ENCODE measurements around the gene PRR18.

The PRR18 gene

DNA sequence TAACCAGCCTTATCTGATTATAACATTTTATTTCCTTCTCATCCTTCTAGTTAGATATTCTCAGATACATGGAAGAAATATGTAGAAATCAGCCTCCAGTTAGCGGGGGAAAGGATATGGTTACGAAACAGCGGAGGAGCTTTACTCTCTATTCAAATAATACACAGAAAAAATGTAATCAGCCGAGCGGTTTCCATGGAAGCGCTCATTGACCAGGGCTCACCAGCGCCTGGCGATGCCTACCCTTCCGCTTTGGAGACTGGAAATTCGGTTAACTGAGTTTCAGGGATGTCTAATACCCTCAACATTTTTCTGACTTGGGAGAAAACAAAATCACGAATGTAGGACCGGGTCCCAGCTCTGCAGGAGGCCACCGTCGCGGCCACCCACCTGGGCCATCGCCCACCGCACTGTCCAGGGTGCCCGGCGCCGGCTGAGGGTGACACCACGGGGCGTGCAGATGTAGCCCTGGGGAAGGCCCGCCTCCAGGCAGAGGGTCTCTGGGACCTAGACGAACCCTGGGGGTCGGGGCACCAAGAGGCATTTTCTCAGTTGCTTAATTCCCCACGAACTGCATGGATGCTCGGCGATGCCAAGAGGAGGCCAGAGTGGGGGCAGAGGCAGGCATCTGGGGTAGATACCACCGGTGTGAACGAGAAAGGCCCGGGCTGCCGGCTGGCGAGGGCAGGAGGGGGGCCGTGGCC is 1.7 kb downstream of the PRR18 start:
- DNase-seq (ENCODE audit: low read depth), result no peak

DNA sequence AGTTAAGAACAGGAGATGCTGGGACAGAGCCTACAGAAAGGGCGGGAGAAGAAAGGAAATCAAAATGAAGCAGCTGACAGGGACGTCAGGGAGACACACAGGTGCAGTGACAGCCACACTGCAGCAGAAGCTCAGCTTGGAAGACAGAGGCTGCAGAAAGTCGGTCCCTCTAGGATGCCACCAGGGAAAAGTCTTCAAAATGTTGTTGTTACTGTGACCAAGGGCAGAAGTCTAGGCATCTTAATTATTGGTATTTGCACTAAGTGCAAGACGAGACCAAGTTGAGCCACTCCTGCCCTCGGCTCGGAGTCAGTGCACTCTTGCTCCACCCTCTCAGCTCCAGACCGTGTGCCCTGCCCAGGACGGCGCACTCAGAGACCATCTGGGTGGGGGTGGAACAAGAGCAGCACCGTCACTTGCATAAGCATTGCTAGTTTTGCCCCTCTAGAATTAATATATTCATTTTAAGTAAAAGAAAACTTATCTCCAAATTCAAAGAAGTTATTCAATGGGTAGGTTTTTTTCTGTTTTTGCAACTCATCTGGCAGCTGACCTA is 2.6 kb downstream of the PRR18 start:
- no peak for DNase-seq (ENCODE audit: low read depth)

DNA sequence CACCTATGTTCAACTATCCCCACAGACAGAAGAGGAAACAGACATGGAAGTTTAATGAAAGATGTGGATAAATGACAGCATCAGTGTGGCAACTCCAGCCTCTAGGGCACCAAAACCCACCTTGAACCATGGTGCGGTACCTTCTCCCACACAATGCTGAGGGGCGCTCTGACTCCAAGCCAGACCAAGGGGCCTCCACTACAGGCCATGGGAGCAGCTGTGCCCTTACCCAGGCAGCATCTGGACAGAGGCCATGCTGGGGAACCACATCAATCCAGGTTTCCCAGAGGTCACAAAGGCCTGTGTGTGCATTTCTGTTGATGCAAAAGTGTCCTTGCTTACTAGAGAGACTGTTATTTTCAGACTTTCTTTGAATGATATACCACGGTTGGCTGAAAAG is 4.1 kb downstream of the PRR18 start:
- DNase-seq (ENCODE audit: low read depth), result no peak

DNA sequence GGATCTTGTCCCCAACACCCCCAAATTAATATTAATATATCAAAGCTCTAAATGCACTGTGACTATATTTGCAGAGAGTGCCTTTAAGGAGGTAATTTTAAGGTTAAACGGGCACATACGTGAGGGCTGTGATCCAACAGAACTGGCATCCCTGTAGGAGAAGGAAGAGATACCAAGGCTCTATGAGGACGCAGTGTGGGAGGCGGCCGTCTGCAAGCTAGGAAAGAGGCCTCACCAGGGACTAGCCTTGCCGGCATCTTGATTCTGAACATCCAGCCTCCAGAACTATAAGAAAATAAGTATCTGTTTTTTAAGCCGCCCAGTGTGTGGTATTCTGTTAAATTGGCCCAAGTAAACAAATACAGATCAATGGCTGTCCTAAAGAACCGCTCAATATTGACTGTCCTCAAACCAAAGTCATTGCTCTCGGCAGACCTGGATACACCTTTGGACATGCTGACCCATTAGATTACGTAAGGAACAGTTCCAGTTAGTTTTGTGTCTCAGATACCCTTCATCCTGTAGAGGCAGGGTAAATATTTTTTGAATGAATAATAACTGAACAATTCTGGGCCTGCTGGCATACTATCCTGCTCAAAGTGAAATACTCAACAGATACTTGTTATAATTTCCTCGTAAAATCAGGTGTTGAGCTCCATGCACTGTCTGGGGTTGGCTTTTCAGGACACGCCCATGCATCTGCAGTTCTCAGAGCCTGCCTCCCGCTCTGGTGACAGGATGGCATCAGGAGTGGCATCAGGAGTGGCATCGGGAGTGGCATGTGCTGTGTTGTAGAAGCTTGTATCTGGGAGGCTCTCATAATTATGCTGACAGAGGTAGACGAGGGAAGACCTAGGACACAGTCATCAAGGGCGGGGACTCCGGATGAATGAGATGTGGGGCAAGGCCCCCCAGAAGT is 6.3 kb downstream of the PRR18 start:
- no peak for DNase-seq (ENCODE audit: low read depth)

DNA sequence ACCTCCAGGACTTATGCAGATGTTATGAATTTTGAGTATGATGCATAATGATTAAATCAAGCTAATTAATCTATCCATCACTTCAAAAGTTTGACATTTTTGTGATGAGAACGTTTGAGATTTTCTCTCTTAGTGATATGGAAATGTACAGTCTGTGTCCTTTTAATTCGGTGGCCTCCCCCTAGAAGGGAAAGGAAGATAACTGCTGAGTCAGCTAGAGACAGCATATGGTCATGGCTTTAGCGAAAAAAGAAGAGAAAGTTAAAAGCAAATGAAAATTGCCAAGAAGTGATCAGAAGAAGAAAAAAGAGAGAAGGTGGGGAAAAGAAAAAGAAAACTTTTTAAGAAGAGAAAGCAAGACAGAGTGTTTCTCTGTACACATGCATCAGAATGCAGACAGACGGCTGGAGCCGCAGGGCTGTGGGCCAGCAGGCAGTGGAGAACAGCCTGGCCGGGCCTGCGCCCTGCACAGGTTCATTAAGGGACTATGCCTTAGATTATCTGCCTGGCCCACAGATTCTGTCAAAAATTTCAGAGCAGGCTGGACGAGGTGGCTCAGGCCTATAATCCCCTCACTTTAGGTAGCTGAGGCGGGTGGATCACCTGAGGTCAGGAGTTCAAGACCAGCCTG is 7.7 kb downstream of the PRR18 start:
- no peak for DNase-seq (ENCODE audit: low read depth)

DNA sequence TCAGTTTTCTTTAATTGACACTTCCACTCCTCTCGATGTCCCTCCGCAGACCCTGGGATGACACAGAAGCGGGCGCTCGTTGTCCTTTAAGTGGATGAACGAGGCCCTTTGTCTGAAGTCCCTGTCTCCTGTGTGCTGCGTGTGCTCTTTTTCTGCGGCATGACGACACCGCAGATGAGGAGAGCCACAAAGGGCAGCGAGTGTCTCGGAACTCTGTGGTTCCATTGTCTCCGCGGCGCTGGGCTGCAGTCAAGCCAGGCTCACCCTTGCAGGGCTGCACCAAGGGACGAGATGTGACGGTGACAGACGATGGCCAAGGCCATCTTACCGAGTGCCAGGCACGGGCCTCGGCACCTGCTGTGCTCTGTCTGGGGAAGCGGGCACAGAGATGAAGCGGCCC is 10.6 kb downstream of the PRR18 start:
- DNase-seq (ENCODE audit: low read depth), result no peak

DNA sequence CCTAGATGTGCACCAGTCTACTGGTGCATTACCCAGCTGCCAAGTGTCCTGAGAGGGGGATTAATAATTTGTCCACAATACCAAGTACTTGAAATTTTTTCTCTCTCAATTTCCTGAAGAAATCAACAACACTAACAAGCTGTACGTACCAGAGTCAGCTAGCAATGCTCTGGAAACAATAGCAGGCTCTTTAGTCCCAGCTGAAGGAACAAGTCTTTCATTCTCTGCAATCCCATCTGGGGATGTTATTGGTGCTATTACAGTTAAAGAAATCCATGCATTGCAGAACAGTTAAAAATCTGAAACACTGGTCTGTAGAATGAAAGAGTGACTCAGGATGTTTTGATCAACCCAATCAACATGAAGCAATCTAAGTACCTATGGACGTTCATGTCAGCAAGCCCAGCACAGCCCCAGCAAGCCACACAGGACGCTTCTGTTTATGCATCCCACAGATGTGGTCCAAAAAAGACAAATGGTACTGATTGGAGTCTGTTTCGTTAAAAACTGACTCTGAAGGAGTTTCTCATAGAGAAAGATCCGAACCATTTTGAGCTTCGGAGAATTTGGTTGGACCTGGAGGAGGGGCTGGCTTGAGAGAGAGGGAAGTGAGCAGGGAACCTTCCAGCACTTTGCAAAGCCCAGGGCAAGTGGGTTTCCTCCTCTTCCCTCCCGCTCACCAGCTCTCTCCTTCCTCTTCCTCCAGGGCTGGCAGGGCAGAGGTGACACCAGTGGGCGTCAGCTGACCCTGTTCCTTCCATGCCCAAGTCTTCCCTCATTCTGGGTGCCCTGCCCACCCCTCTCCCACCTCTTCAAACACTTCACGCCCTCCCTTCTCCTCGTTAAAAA is 11.9 kb downstream of the PRR18 start:
- DNase-seq (ENCODE audit: low read depth), result no peak

DNA sequence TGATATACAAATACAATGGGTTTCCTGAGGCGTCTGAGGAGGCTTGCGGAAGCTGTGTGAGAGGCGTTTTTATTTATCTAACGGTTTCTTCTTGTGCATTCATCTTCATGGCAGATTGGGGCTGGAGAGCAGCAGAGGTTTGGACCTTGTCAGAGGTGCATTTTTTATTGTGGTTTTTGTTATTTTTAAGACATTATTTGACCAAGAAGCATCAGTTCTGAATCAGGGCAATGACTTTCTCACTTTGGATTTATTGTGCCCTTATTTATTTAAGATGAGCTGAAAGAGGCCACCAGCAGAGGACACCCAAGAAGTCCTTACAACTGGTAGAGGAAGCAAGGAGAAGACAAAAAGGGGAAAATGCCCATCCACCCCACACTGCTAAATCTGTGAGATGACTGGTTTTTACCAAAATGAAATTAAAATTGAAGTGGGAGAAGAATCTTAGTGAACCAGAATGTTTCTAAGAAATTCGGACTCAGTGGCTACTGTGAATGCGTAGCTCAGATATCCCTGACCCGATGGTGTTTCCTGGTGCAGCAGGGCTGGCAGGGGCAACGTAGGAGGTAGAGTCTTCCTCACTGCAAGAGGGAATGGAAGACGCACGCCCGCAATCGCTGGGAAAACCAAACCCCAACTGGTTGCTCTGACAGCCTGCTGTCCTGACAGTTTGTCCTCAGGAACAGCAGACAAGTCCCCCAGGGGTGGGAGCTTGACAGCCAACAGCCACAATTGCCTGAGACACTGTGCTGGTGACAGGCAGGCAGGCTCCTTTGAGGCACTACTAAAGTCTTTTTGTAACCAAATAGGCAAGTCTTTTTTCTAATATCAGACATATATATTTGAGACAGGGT is 14.2 kb downstream of the PRR18 start:
- no peak for DNase-seq (ENCODE audit: low read depth)

DNA sequence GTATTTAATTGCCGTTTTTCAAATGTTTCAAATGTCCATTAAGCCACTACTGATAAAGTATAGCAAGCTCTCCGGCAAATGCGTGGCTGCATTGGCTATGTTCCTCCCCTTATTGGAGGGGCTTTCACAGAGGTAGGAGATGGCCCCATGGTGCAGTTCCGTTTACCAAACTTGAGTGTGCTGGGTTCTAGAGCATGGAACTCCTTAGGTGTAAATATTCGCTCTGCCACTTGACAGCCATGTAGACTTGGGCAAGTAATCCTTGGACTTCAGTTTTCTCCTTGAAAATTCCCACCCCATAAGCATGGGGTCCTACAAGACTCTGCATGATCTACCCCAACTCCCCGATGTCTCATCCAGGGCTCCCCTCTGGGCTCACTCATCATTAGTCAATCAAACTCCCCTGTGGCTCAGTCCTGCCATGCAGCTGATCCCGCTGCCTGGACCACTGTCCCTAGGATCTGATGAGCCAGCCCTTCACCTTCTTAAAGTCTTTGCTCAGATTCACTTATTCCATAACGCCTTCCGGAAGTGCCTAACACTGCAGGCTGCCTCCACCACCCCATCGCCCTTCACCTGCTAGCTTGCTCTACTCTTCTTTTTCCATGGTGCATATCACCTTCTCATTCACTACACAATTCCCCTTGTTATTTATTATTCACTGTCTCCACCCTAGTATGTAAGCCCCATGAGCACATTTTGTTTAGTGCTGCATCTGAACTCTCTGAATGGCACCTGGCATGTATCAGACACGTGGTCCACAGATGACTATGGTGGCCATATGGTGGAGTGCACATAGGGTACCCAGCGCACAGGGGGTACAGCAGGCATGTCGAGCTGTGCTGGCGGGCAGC is 18.8 kb downstream of the PRR18 start:
- no peak for DNase-seq (ENCODE audit: low read depth)

DNA sequence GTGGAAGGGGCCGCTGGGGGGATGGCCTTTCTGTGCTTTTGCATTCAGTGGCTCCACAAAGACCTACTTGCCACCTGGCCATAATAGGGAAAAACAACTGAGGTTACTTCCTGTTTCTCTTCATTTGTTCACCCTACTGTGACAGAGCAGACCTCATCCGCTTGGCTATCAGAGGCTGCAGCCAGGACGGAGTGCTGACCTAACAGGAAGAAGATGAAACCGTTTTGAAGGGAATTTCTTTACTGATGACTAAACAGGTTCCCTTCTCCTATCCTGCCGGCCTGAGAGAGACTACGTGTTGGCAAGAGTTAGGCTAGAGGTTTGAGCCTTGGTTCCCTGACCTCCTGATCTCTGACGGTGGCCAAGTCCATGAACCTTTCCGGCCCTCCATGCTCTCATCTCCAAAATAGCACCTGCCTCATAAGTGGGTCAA is 21.3 kb downstream of the PRR18 start:
- no peak for DNase-seq (ENCODE audit: low read depth)

DNA sequence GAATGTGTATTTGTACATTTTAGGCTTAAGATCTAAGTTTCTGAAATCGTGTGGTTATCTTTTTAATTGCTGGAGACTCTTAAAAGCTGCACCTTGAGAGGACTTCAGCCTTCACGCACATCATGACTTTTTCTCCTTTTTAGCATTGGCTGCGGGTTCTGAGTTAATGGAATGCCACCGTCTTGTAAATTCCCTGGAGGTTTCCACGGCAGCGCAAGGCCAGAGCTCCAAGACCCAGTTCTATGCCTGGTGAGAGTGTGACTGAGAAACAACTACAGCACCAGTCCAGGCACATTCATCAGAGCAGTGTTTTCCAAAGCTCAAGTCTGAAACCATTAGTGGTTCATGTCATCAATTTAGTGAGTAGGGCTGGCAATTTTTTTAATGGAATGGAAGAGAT is 23.0 kb downstream of the PRR18 start:
- DNase-seq (ENCODE audit: low read depth), result no peak

DNA sequence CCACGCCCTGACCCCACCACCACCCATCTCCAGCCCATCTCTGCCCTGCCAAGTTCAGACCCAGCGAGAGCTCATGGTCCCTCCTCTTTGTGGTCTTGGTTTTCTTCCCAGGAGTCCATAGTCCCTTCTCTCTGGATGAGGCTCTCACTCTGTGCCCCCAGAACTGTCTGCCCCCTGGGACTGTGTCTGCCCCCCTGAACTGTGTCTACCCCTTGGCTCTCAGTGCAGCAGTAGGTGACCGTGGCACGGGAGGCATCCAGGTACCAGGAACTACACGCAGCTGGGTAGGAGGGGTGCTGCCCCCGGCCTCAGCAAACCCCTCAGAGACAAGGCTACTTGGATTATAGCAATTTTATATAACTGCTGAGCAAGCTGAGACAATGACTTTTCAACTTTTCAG is 23.6 kb downstream of the PRR18 start:
- no peak for DNase-seq (ENCODE audit: low read depth)

DNA sequence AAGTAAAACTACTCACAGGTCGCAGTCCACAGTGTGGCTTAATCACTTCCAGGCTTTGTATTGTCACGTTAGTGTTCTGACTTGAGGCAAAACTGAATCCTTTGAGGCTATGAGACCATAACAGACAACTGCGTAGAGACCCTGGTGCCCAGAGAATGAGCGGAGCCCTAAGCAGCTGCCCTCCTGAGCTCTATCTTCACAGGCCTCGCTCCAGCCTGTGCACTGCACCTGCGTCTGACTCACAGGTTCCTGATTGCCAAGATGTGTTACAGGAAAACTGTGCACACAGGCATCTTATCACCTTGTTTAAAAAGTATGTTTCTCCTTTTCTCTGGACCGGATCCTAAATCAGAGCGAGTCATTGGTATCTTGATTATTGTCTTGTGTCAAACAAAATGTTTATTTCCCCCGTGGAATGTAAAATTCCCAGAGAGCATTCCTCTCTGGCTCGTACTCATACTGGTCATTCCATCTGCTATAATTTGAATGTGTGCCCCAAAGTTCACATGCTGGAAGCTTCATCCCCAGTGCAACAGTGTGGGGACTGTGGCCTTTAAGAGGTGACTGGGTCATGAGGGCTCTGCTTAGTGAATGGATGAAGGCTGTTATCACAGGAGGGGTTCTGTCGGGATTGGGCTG is 25.7 kb downstream of the PRR18 start:
- no peak for DNase-seq (ENCODE audit: low read depth)

DNA sequence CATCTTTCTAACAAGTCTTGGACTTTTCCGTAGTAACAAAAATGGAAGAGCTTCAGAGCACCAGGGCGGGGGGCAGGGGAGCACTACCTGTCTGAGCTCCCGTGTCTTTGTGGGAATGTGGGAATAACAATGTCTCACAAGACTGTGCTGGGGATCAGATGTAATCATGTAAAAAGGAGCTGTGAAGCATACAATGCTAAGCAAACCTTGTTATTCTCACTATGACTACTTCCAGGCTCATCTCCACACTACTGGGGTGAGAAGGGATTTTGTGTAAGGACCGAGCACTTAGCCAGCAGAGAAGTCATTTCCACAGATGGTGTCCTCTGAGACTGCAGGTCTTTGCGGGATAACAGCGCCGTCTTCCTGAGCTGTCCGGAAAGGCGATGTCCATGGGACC is 27.1 kb downstream of the PRR18 start:
- no peak for DNase-seq (ENCODE audit: low read depth)

DNA sequence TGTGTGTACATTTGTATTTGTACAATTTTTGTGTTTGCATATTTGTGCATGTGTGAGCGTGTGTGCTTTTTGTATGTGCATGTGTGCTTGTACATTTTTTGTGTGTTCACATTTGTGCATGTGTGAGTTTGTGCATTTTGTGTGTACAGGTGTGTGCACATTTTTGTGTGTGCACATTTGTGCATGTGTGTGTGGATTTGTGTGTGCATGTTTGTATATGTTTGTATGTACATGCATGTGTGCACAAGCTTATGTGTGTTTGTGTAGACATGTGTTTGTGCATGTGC is 28.9 kb downstream of the PRR18 start:
- no peak for DNase-seq (ENCODE audit: low read depth)

DNA sequence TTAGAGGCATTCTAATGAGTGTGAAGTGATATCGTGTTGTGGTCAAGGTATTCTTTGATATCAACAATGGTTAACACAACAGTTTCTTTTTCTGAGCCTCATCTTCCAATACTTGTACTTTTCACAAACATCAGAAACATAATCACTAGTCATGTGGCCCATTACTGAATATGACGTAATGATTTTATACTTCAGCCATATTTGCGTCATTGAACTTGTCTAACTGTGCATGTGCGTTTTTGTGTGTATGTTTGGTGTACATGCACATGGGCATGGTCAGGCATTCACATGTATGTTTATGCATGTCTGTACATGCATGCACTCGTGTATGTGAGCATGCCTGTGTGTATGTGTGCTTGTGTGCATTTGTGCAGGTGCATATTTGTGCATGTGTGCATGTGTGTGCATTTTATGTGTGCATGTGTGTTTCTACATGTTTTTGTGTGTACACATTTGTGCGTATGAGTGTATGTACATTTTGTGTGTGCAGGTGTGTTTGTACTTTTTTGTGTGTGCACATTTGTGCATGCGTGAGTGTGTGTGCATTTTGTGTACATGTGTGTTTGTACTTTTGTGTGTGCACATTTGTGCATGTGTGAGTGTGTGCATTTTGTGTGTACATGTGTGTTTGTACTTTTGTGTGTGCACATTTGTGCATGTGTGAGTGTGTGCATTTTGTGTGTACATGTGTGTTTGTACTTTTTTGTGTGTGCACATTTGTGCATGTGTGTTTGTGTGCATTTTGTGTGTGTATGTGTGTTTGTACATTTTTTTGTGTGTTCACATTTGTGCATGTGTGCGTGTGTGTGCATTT is 29.4 kb downstream of the PRR18 start:
- no peak for DNase-seq (ENCODE audit: low read depth)

DNA sequence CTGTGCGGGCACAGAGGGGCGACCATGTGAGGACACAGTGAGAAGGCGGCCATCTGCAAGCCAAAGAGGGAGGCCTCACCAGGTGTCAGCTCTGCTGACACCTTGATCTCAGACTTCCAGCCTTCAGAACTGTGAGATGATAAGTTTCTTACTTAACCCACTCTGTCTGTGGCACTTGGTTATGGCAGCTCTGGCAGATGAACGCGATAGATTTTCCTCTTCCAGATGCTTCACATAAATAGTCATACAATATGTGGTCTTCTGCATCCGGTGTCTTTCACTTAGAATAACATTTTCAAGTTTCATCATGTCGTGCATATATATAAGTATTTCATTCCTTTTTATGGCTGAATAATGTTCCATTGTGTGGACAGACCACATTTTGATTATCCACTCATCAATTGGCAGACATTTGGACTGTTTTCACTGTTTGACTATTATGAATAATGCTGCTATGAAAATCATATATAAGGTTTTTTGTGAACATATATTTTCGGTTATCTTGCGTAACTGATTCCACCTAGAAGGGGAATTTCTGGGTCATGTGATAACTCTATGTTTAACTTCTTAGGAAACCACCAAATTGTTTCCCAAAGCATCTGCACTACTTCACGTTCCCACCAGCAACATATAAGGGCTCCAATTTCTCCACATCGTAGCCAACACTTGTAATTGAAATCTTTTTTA is 30.2 kb downstream of the PRR18 start:
- DNase-seq (ENCODE audit: low read depth), result no peak

DNA sequence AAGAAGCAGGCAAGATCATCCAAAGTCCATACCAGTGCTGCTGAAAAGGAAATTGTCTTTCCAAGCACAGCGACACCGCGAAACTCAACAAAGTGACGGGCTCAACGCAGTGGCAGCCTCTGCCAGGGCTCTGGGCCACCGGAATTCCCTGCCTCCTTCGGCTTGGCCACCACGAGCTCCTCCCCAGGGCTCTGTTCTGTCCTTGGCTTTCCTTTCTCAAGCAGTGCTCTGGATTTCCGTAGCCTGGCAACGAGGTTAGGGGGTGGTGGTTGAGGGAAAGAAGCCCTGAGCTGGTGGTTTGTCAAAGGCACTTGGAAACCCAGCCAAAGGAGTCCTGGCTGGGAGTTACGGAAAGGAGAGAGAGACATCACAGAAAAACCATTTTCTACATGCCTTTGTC is 31.2 kb downstream of the PRR18 start:
- DNase-seq (ENCODE audit: low read depth), result no peak

Data from T follicular helper cell (primary cell).